GM12874 (cell line): ENCODE results near the gene NCBP2L.

ENCODE experiments used
- TF ChIP-seq, protein P1 (sequence below): IDR thresholded peaks from 2 replicates; pipeline ENCODE4 v1.5.1; 2011; ENCODE audit warnings: low read depth, mild to moderate bottlenecking, control low read depth, low read length, moderate library complexity; ENCODE audit not compliant: insufficient read depth

Gene NCBP2L

DNA sequence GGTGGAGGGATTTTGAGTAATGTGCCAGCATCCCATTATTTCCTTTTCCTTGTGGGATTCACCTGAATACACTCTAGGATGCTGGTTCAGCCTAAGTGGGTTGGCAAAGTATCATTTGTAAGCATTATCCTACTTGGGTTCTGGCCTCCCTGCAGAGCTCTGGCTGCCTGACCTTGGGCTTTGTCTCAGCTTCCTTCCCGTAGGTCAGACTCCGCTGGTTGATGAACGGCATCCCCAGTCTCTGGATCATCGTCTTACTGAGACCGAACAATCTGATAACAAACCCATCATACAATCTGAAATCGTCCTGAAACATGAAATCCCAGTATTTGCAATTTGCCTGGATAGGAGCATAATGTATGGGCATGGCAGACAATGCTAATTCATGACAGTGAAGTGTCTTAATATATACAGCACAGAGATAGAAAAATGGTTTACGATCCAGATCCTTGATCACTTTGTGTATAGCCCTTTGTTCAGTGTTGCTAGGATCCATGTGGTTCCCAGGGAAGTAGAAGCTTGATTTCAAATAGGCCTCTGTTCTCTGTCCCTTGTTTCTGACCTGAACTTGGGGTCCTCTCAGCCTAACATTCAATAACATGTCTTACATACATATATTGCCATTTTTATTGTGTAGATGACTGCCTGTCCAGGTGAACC is 53.7 kb downstream of the NCBP2L start:
- TF ChIP-seq, protein P1, sequence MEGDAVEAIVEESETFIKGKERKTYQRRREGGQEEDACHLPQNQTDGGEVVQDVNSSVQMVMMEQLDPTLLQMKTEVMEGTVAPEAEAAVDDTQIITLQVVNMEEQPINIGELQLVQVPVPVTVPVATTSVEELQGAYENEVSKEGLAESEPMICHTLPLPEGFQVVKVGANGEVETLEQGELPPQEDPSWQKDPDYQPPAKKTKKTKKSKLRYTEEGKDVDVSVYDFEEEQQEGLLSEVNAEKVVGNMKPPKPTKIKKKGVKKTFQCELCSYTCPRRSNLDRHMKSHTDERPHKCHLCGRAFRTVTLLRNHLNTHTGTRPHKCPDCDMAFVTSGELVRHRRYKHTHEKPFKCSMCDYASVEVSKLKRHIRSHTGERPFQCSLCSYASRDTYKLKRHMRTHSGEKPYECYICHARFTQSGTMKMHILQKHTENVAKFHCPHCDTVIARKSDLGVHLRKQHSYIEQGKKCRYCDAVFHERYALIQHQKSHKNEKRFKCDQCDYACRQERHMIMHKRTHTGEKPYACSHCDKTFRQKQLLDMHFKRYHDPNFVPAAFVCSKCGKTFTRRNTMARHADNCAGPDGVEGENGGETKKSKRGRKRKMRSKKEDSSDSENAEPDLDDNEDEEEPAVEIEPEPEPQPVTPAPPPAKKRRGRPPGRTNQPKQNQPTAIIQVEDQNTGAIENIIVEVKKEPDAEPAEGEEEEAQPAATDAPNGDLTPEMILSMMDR = no peak

GRCh38 chrX:107834275-107835201 is 57.0 kb downstream of the NCBP2L start:
- TF ChIP-seq, protein P1 = no peak

DNA sequence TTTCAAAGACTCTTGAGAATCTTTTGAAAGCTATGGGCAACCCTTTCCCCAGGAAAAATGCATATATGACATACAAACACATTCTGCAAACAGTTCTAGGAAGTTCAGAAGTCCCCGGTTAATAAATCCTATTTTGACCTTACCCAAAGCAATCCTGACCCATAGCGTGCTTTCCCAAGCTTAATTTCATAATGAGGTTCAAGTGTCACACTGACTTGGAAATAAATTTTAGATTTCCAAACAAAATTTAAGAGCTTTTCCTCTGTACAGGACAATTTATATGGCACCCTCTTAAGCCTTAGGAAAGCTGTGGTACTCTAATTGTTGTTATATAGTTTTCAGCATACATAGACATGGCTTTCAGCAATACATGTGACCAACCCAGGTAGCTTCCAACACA is 59.4 kb downstream of the NCBP2L start:
- TF ChIP-seq, protein P1 = no peak

GRCh38 chrX:107840971-107841370 is 63.4 kb downstream of the NCBP2L start:
- TF ChIP-seq, protein P1 = no peak

DNA sequence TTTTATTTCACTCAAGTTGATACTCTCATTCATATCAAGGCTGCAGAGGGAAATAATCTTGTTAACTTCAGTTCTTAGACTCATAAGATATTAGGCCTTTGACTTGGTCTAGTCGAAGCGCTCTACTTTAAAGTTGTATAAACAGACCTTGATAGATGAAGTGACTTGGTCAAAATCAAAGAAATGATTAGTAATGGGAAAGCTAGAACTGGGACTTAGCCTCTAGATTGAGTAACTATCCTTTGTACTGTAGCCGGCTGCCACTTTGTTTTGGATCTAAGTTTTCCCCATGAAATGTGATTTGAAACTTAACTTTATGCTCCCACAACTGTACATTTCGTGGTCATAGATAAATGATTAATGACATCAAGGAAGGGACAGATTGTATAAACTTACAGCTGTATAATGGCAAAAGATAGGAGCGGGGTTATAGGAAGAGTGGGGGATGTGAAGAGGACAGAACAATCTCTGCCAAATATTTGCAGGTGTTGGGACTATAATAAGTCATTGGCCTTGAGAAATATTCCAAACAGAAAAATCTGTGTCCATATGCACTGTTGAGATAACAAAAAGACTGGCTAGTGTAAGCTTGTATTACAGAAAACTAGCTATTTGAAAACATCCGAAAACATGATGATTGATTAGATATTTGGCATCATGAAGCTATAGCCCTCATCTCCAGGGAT is 65.3 kb downstream of the NCBP2L start:
- TF ChIP-seq, protein P1 = no peak
